HG03520 (cell line): ENCODE data around the gene RUVBL2.

Experiments
- ATAC-seq: cut with Tn5 transposase; IDR thresholded peaks from one replicate; pipeline ENCODE4 v1.9.1; 2021; ENCODE audit warnings: mild to moderate bottlenecking, moderate library complexity; ENCODE audit not compliant: unreplicated experiment

The RUVBL2 gene

DNA sequence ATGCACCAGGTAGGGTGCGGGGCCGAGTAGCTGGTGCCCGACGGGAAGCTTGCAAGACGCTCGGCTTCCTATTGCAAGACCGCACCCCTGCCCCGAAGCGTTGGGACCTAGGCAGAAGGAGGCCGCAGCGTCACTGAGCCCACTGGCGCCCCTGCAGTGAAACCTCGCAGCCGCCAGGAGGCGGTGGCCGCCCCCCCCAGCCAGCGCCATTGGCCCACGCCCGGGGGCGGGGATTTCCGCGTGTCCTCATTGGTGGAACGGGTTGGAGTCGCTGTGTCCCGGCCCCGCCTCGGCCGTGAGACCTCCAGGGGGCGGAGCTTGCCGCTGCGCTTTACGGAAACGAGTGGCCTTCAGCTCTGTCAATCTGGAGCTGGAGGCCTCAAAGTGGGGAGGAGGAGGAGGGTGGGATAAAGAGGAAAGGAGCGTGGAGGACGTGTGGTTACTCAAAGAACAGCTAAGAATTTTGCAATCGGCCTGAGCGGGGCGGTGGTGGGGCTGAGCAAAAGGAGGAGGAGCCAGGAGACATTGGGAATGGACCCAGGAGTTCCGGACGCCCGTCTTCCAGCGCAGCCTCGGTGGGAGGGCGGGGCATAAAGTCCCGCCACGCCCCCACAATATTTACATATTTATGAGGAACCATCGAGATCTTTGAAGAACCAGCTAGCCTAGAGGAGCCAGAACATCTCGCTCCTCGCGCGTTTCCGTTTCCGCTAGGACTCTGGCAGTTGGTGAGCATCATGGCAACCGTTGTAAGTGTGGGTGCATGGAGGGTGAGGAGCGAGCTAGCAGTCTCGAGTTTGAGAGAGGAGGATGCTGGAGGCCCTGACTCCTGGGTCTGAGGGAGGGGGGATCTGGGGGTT lies at the start of gene RUVBL2, which contains the start of gene GYS1:
TSS of gene RUVBL2 (plus strand) at position 713 of the 860 bp plus-strand sequence. CDS start at position 738, 25 bp downstream.
TSS of gene GYS1 (minus strand) at position 135 of the 860 bp plus-strand sequence. CDS start 197 bp downstream, outside the sequence.
- peak; percentile 85 for ATAC-seq

- no peak for ATAC-seq
These were observed 48.3 kb upstream of the RUVBL2 start for GRCh38 chr19:48945415-48945814.

- no peak for ATAC-seq
These were observed 47.9 kb upstream of the RUVBL2 start for GRCh38 chr19:48945817-48946216.

GRCh38 chr19:48946463-48947257 lies 47.0 kb upstream of the RUVBL2 start:
- ATAC-seq, result no peak

GRCh38 chr19:48947258-48947542 lies 46.5 kb upstream of the RUVBL2 start:
- ATAC-seq, result no peak

DNA sequence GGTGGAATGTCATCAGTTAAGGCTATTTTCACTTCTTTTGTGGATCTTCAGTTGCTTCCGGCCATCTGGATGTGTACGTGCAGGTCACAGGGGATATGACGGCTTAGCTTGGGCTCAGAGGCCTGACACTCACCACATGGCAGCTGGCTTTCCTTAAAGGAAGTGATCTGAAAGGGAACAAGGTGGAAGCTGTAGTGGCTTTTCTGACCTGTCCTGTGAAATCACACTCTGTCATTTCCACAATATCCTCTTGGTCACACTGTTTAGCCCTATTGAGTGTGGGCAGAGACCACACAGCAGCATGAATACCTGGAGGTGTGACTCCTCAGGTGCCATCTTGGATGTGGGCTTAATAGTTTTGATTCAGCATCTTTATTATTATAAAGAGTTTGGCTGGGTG lies 43.5 kb upstream of the RUVBL2 start:
- ATAC-seq, result no peak

- no peak for ATAC-seq
These were observed 42.7 kb upstream of the RUVBL2 start for GRCh38 chr19:48950830-48951519.

DNA sequence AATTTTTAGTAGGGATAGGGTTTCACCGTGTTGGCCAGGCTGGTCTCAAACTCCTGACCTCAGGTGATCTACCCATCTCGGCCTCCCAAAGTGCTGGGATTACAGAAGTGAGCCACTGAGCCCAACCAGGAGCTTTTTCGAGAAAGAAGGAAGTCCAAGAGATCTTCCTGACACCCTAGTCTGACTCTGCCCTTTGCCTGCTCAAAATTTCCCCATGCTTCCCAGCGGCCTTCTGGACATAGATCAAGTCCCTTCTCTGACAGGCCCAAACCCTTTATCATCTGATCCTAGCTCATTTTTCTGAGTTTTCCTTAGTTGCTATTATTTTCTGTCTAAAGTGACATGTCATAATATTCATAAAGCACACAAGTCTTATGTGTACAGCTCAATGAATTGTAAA lies 40.5 kb upstream of the RUVBL2 start:
- ATAC-seq, result no peak

- no peak for ATAC-seq
These were observed 39.6 kb upstream of the RUVBL2 start for GRCh38 chr19:48953990-48954594.

DNA sequence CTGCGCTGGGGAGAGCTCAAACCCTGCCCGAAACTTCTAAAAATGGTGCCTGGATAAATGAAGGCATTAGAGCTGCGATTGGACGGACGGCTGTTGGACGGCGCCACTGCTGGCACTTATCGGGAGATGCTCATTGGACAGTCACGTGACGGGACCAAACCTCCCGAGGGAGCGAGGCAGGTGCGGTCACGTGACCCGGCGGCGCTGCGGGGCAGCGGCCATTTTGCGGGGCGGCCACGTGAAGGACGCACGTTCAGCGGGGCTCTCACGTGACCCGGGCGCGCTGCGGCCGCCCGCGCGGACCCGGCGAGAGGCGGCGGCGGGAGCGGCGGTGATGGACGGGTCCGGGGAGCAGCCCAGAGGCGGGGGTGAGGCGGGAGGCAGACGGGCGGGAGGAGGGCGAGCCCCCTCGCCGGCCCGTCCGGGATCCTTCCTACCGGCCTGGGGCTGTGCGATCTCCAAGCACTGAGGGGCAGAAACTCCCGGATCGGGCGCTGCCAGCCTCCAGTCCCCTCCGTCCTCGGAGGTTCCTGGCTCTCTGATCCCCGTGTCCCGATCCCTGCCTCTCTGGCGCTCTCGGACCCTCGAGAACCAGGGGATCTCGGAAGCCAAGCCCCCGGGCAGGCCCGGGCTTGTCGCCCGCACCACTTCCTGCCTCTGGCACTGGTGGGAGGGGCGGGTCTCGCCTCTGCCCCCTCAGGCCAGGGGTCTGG lies 38.9 kb upstream of the RUVBL2 start, which contains the start of gene BAX:
TSS of gene BAX (plus strand) at position 281 of the 713 bp plus-strand sequence. CDS start at position 335, 54 bp downstream.
- peak; percentile 83 for ATAC-seq

DNA sequence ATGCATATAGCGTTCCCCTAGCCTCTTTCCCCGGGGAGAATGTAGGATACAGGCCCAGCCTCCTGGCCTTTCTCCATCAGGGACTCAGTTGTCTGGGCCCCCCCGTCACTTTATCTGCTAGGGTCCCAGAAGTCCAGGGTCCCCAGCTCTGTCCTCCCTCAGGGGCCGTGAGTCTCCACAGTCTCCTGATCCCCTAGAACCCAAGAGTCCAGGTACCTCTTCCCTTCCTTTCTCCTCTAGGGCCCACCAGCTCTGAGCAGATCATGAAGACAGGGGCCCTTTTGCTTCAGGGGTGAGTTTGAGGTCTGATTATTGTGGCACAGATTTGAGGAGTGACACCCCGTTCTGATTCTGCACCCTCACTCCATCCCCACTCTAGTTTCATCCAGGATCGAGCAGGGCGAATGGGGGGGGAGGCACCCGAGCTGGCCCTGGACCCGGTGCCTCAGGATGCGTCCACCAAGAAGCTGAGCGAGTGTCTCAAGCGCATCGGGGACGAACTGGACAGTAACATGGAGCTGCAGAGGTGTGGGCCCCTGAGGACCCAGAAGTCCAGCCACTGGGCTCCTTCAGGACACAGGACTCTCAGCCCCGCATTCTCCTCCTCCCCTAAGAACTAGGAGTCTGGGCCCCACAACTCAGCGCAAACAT lies 38.3 kb upstream of the RUVBL2 start:
- ATAC-seq, result no peak

DNA sequence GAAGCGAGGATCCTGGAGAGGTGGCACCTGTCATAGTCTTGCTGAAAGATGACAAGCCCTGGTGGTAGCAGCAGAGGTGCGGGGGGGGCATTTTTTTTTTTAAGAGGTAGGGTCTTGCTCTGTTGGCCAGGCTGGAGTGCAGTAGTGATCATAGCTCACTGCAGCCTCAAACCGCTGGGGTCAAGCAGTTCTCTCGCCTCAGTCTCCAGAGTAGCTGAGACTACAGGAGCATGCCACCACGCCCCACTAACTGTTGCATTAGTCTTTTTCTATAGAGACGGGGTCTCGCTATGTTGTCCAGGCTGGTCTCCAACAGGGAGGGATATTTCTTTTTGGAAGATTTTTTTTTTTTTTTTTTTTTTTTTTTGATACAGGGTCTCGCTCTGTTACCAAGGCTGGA lies 35.7 kb upstream of the RUVBL2 start:
- no peak for ATAC-seq

GRCh38 chr19:48959341-48960239 lies 34.1 kb upstream of the RUVBL2 start:
- no peak for ATAC-seq

- ATAC-seq, result no peak
These were observed 32.5 kb upstream of the RUVBL2 start for GRCh38 chr19:48961051-48961649.

DNA sequence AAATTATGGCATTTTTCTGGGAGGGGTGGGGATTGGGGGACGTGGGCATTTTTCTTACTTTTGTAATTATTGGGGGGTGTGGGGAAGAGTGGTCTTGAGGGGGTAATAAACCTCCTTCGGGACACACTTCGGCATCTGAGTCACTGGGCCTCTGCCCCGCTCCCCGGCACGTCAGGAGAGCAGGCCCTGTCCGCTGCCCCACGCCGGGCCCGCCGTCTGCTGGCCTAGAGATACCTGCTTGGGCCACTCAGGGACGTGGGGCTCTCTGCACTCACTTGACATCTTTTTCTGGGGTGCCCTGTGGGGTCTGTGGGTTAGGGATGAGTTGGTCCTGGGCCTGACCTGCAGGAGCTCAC lies 32.0 kb upstream of the RUVBL2 start:
- ATAC-seq, result no peak

GRCh38 chr19:48962029-48962848 lies 31.4 kb upstream of the RUVBL2 start:
- ATAC-seq, result no peak

DNA sequence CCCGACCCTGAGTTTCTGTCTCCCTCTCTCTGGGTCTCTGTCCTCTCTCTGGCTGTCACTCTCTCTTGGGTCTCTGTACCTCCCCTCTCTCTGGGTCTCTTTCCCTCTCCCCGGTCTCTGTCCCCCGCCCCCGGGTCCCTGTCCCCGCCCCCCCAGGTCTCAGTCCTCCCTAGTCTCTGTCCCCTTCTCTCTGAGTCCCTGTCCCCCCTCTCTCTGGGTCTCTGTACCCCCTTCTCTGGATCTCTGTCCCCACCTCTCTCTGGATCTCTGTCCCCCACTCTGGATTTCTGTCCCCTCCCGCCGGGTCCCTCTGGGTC lies 30.9 kb upstream of the RUVBL2 start:
- no peak for ATAC-seq
